ENCODE measurements around the gene TDP1.

Gene TDP1

DNA sequence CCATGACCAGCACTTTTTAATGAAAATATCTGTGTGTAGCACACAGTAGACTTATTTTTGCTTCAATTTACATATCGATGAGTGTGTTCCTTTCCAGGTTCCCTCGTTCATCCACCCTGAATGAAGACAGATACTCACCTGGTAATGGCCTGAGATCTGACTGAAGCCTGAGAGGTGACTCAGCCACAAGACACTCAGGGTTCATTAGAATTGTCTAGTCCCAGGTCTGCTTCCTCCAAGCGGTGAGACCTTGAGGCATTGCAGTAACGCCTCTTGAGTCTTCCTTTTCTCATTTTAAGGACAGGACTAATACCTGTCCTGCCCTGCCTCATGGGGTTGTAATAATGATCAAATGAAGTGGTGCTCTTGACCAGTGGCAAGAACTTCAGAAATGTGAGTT, 94.5 kb downstream of the TDP1 start:
- Histone ChIP-seq H3K27me3 (ENCODE audit: insufficient read depth, low read length) (no peaks in the 10 kb centered on the region), H3K9me2 (ENCODE audit: low read depth, low read length) (no peaks in the 10 kb centered on the region), H3K4me1 (ENCODE audit: insufficient read depth, low read length, severe bottlenecking) (no peaks in the 10 kb centered on the region), H3K36me3 (ENCODE audit: insufficient read depth, low read length) (no peaks in the 10 kb centered on the region), H3F3A (ENCODE audit: insufficient read depth, low read length) (no peaks in the 10 kb centered on the region), H3K4me3 (ENCODE audit: low read depth, low read length, poor library complexity, severe bottlenecking) (no peak overlapping the region), H3K9ac (ENCODE audit: low read length) (no peak overlapping the region), H3K79me2 (ENCODE audit: insufficient read depth, low read length) (no peaks in the 10 kb centered on the region), H3K9me3 (ENCODE audit: low read length) (no peaks in the 10 kb centered on the region), H2AFZ (ENCODE audit: low read length) (no peak overlapping the region), H3K4me2 (ENCODE audit: low read length) (no peak overlapping the region), H3K27ac (ENCODE audit: low read depth, low read length, poor library complexity, severe bottlenecking) (no peak overlapping the region), H4K20me1 (ENCODE audit: insufficient read depth, low read length) (no peaks in the 10 kb centered on the region)
- TF ChIP-seq, protein P1, sequence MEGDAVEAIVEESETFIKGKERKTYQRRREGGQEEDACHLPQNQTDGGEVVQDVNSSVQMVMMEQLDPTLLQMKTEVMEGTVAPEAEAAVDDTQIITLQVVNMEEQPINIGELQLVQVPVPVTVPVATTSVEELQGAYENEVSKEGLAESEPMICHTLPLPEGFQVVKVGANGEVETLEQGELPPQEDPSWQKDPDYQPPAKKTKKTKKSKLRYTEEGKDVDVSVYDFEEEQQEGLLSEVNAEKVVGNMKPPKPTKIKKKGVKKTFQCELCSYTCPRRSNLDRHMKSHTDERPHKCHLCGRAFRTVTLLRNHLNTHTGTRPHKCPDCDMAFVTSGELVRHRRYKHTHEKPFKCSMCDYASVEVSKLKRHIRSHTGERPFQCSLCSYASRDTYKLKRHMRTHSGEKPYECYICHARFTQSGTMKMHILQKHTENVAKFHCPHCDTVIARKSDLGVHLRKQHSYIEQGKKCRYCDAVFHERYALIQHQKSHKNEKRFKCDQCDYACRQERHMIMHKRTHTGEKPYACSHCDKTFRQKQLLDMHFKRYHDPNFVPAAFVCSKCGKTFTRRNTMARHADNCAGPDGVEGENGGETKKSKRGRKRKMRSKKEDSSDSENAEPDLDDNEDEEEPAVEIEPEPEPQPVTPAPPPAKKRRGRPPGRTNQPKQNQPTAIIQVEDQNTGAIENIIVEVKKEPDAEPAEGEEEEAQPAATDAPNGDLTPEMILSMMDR (IDR thresholded peaks at IDR 0.05; ENCODE audit: low read length) = no peak

DNA sequence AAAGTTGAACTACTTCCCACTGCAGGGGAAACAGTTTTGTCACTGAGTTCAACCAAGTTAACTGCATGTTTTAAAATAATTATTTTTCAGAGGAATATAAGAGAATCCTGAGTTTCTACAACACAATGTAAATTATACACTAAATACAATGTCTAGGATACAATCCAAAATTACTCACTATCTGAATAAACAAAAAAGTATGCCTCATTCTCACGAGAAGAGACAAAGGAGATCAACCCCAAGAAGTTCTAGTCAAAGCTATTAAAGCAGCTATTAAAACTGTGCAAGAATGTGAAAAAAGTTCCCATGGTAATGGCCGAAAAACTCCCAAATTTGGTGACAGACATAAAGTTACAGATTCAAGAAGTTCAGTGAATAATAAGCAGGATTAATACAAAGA, 97.3 kb downstream of the TDP1 start:
- Histone ChIP-seq H2AFZ (ENCODE audit: low read length) (no peak overlapping the region), H3F3A (ENCODE audit: insufficient read depth, low read length) (no peaks in the 10 kb centered on the region), H3K9me3 (ENCODE audit: low read length) (no peaks in the 10 kb centered on the region), H4K20me1 (ENCODE audit: insufficient read depth, low read length) (no peaks in the 10 kb centered on the region), H3K4me1 (ENCODE audit: insufficient read depth, low read length, severe bottlenecking) (no peaks in the 10 kb centered on the region), H3K27me3 (ENCODE audit: insufficient read depth, low read length) (no peaks in the 10 kb centered on the region), H3K9me2 (ENCODE audit: low read depth, low read length) (no peaks in the 10 kb centered on the region), H3K79me2 (ENCODE audit: insufficient read depth, low read length) (no peaks in the 10 kb centered on the region), H3K36me3 (ENCODE audit: insufficient read depth, low read length) (no peaks in the 10 kb centered on the region), H3K27ac (ENCODE audit: low read depth, low read length, poor library complexity, severe bottlenecking) (no peak overlapping the region), H3K4me3 (ENCODE audit: low read depth, low read length, poor library complexity, severe bottlenecking) (no peak overlapping the region), H3K4me2 (ENCODE audit: low read length) (no peak overlapping the region), H3K9ac (ENCODE audit: low read length) (no peak overlapping the region)
- no peak for TF ChIP-seq EZH2 (IDR thresholded peaks at IDR 0.05; ENCODE audit: borderline replicate concordance, low read length)
- TF ChIP-seq, protein P1 (IDR thresholded peaks at IDR 0.05; ENCODE audit: low read length) = no peak

DNA sequence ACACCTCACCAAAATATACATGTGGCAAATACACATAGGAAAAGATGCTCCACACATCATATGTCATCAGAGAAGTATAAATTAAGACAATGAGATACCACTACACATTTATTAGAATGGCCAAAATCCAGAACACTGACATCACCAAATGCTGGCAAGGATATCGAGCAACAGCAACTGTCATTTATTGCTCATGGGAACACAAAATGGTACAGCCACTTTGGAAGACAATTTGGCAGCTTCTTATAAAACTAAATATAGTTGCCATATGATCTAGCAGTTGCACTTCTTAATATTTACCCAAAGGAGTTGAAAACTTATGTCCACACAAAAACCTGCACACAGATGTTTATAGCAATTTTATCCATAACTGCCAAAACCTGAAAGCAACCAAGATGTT, 99.1 kb downstream of the TDP1 start:
- Histone ChIP-seq H3K9me2 (ENCODE audit: low read depth, low read length) (no peaks in the 10 kb centered on the region), H3K27ac (ENCODE audit: low read depth, low read length, poor library complexity, severe bottlenecking) (no peak overlapping the region), H3K4me1 (ENCODE audit: insufficient read depth, low read length, severe bottlenecking) (no peaks in the 10 kb centered on the region), H3F3A (ENCODE audit: insufficient read depth, low read length) (no peaks in the 10 kb centered on the region), H3K79me2 (ENCODE audit: insufficient read depth, low read length) (no peaks in the 10 kb centered on the region), H3K4me3 (ENCODE audit: low read depth, low read length, poor library complexity, severe bottlenecking) (no peak overlapping the region), H4K20me1 (ENCODE audit: insufficient read depth, low read length) (no peaks in the 10 kb centered on the region), H3K9me3 (ENCODE audit: low read length) (peaks cover 3% of the 10 kb centered on the region; the same call in 1 of the 2 replicates), H2AFZ (ENCODE audit: low read length) (no peak overlapping the region), H3K27me3 (ENCODE audit: insufficient read depth, low read length) (peaks cover 12% of the 10 kb centered on the region; the same call in 1 of the 2 replicates), H3K36me3 (ENCODE audit: insufficient read depth, low read length) (peaks cover 3% of the 10 kb centered on the region; the same call in 1 of the 2 replicates), H3K9ac (ENCODE audit: low read length) (no peak overlapping the region), H3K4me2 (ENCODE audit: low read length) (no peak overlapping the region)
- TF ChIP-seq, protein P1 (IDR thresholded peaks at IDR 0.05; ENCODE audit: low read length) = no peak
- TF ChIP-seq EZH2 (IDR thresholded peaks at IDR 0.05; ENCODE audit: borderline replicate concordance, low read length) = no peak

Measured in OCI-LY1 (cell line).